Measurements from ENCODE around the gene SSBP3.
"Not testable (repeated sequence)": the region's sequence is repeated elsewhere in the genome, so short reads cannot be mapped to it uniquely, and the experiment has no call there.

SSBP3 gene

GRCh38 chr1:54428837-54429518, 22.8 kb upstream of the SSBP3 start:
- H3K79me2 ChIP-seq = no peaks in the 10 kb centered on the region
- no peaks in the 10 kb centered on the region for H3K9me3 ChIP-seq (ENCODE audit: control insufficient read depth, low read length)
- no peak overlapping the region for H2AFZ ChIP-seq
- H3K27me3 ChIP-seq (ENCODE audit: control insufficient read depth, insufficient read depth, low read length) = no peaks in the 10 kb centered on the region
- H3K27ac ChIP-seq = no peak overlapping the region
- H3K4me1 ChIP-seq = no peaks in the 10 kb centered on the region
- H3K36me3 ChIP-seq (ENCODE audit: control insufficient read depth, insufficient read depth, low read length) = no peaks in the 10 kb centered on the region
- H3K9ac ChIP-seq = no peak overlapping the region
- no peak overlapping the region for H3K4me3 ChIP-seq (ENCODE audit: low read depth, low read length)
- TF ChIP-seq, protein P1, sequence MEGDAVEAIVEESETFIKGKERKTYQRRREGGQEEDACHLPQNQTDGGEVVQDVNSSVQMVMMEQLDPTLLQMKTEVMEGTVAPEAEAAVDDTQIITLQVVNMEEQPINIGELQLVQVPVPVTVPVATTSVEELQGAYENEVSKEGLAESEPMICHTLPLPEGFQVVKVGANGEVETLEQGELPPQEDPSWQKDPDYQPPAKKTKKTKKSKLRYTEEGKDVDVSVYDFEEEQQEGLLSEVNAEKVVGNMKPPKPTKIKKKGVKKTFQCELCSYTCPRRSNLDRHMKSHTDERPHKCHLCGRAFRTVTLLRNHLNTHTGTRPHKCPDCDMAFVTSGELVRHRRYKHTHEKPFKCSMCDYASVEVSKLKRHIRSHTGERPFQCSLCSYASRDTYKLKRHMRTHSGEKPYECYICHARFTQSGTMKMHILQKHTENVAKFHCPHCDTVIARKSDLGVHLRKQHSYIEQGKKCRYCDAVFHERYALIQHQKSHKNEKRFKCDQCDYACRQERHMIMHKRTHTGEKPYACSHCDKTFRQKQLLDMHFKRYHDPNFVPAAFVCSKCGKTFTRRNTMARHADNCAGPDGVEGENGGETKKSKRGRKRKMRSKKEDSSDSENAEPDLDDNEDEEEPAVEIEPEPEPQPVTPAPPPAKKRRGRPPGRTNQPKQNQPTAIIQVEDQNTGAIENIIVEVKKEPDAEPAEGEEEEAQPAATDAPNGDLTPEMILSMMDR (IDR thresholded peaks at IDR 0.05) = no peak
- no peak overlapping the region for H3K4me2 ChIP-seq (ENCODE audit: low read length)

DNA sequence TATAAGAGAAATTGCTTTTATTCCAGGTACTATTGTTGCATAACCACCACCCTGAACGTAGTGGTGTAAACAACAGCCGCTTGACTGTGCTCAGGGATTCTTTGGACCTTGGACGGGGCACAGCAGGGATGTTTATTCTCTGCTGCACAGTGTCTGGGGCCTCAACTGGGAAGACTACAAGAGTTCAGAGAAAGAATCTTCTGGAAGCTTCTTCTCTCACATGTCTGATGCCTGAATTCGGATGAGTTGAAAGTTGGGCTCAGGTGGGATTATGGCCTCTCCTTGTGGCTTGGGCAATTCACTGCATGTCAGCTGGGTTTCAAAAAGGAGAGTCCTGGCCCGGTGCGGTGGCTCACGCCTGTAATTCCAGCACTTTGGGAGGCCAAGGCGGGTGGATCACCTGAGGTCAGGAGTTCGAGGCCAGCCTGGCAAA, 19.0 kb upstream of the SSBP3 start:
- TF ChIP-seq, protein P1 (IDR thresholded peaks at IDR 0.05) = no peak
- Histone ChIP-seq H3K27ac (no peak overlapping the region), H3K9me3 (ENCODE audit: control insufficient read depth, low read length) (no peaks in the 10 kb centered on the region), H3K27me3 (ENCODE audit: control insufficient read depth, insufficient read depth, low read length) (no peaks in the 10 kb centered on the region), H3K36me3 (ENCODE audit: control insufficient read depth, insufficient read depth, low read length) (no peaks in the 10 kb centered on the region), H3K9ac (no peak overlapping the region), H2AFZ (no peak overlapping the region), H3K4me2 (ENCODE audit: low read length) (no peak overlapping the region), H3K4me3 (ENCODE audit: low read depth, low read length) (no peak overlapping the region), H3K4me1 (no peaks in the 10 kb centered on the region), H3K79me2 (no peaks in the 10 kb centered on the region)

DNA sequence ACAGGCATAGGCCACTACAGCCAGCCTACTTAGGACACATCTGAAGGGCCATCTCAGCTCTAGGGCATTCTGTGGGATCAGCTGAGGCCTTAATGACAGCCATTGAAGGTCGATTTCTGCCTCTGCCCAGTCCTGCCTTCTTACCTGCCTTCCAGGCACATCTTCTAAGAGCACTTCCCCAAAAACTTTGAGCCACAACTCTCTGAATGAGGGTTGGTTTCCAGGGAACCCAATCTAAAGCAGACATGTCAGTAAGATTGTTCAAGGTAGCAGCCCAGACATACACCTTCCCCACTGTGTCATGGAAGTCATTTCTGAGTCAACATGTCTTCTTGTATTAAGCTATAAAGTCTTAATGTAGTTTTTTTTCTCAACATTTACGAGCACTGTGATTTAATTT, 18.2 kb upstream of the SSBP3 start:
- H3K4me3 ChIP-seq (ENCODE audit: low read depth, low read length) = no peak overlapping the region
- H3K27me3 ChIP-seq (ENCODE audit: control insufficient read depth, insufficient read depth, low read length) = no peaks in the 10 kb centered on the region
- H3K4me1 ChIP-seq = no peaks in the 10 kb centered on the region
- no peak overlapping the region for H3K9ac ChIP-seq
- TF ChIP-seq, protein P1 (IDR thresholded peaks at IDR 0.05) = no peak
- H2AFZ ChIP-seq = no peak overlapping the region
- H3K27ac ChIP-seq = no peak overlapping the region
- no peaks in the 10 kb centered on the region for H3K79me2 ChIP-seq
- H3K9me3 ChIP-seq (ENCODE audit: control insufficient read depth, low read length) = no peaks in the 10 kb centered on the region
- H3K4me2 ChIP-seq (ENCODE audit: low read length) = no peak overlapping the region
- H3K36me3 ChIP-seq (ENCODE audit: control insufficient read depth, insufficient read depth, low read length) = no peaks in the 10 kb centered on the region

GRCh38 chr1:54421101-54421504, 14.9 kb upstream of the SSBP3 start:
- no peaks in the 10 kb centered on the region for H3K79me2 ChIP-seq
- TF ChIP-seq, protein P1 (IDR thresholded peaks at IDR 0.05) = no peak
- H3K9me3 ChIP-seq (ENCODE audit: control insufficient read depth, low read length) = no peaks in the 10 kb centered on the region

GRCh38 chr1:54418598-54418997, 12.4 kb upstream of the SSBP3 start:
- H2AFZ ChIP-seq; H3K27ac ChIP-seq; H3K9ac ChIP-seq; H3K36me3 ChIP-seq (ENCODE audit: control insufficient read depth, insufficient read depth, low read length); H3K4me1 ChIP-seq; H3K27me3 ChIP-seq (ENCODE audit: control insufficient read depth, insufficient read depth, low read length); H3K9me3 ChIP-seq (ENCODE audit: control insufficient read depth, low read length); H3K4me3 ChIP-seq (ENCODE audit: low read depth, low read length); H3K4me2 ChIP-seq (ENCODE audit: low read length); H3K79me2 ChIP-seq: not testable (repeated sequence)

More at GRCh38 chr1:54421101-54421504, 14.9 kb upstream of the SSBP3 start:
- H2AFZ ChIP-seq = no peak overlapping the region
- H3K9ac ChIP-seq = no peak overlapping the region
- no peak overlapping the region for H3K4me3 ChIP-seq (ENCODE audit: low read depth, low read length)
- H3K27me3 ChIP-seq (ENCODE audit: control insufficient read depth, insufficient read depth, low read length) = no peaks in the 10 kb centered on the region
- no peak overlapping the region for H3K4me2 ChIP-seq (ENCODE audit: low read length)
- H3K4me1 ChIP-seq = no peaks in the 10 kb centered on the region
- no peak overlapping the region for H3K27ac ChIP-seq
- H3K36me3 ChIP-seq (ENCODE audit: control insufficient read depth, insufficient read depth, low read length) = no peaks in the 10 kb centered on the region

All from parathyroid adenoma (tissue), 2 donors.